B cell (primary cell): Measurements from ENCODE around the gene RRP1.

ENCODE experiments used
- EZH2 ChIP-seq: IDR thresholded peaks from 2 replicates; pipeline ENCODE4 v1.6.1; 2012; ENCODE audit warnings: borderline replicate concordance, low read depth, mild to moderate bottlenecking, moderate library complexity, low read length; ENCODE audit not compliant: insufficient read depth, poor library complexity, severe bottlenecking
- TF ChIP-seq, protein P1 (sequence below): fragments of 200-600 bp; IDR thresholded peaks from one replicate; pipeline ENCODE4 v1.8.0; 2022; ENCODE audit warnings: antibody characterized with exemption, mild to moderate bottlenecking

DNA sequence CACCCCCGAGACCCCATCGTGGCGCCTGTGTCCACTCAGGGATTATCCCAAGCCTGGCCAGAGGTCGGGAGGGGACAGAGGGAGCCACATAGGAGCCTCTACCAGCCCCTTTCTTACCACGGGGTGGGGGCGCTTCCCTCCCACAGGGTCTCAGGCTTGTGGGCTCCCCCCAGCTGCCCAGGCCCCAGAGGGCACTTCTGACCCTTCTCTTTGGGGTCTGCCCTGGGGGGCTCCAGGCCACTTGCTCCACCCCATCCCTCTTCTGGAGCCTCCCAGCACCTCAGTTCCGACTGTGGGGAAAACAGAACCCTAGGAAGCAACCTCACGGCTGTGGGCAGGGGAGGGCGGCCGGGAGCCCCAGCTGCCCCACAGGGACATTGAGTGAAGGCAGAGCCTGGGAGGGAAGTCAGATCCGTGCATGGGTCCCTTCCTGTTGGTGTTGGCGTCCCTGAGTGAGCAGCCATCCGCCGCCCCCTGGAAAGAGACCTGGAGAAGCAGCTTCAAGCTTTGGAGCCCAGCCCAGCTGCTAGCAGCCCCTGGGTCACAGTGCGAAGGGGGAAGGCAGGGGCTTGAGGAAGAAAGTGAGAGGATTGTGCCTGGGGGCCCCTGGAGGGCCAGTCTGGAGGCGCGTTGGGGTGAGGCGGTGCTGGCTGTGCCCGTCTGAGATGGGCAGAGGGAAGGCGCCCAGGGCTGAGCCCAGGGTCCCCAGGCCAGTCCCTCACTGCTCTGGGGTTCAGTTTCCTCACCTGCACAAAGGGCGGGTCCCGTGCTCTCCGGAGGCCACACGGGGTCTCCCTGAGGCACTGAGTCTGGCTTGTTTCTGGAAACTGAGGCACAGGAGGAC is 22.1 kb downstream of the RRP1 start:
- TF ChIP-seq, protein P1, sequence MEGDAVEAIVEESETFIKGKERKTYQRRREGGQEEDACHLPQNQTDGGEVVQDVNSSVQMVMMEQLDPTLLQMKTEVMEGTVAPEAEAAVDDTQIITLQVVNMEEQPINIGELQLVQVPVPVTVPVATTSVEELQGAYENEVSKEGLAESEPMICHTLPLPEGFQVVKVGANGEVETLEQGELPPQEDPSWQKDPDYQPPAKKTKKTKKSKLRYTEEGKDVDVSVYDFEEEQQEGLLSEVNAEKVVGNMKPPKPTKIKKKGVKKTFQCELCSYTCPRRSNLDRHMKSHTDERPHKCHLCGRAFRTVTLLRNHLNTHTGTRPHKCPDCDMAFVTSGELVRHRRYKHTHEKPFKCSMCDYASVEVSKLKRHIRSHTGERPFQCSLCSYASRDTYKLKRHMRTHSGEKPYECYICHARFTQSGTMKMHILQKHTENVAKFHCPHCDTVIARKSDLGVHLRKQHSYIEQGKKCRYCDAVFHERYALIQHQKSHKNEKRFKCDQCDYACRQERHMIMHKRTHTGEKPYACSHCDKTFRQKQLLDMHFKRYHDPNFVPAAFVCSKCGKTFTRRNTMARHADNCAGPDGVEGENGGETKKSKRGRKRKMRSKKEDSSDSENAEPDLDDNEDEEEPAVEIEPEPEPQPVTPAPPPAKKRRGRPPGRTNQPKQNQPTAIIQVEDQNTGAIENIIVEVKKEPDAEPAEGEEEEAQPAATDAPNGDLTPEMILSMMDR, result no peak
- TF ChIP-seq EZH2, result no peak
